Measurements from ENCODE around the gene DYNC1I1.

The DYNC1I1 gene

DNA sequence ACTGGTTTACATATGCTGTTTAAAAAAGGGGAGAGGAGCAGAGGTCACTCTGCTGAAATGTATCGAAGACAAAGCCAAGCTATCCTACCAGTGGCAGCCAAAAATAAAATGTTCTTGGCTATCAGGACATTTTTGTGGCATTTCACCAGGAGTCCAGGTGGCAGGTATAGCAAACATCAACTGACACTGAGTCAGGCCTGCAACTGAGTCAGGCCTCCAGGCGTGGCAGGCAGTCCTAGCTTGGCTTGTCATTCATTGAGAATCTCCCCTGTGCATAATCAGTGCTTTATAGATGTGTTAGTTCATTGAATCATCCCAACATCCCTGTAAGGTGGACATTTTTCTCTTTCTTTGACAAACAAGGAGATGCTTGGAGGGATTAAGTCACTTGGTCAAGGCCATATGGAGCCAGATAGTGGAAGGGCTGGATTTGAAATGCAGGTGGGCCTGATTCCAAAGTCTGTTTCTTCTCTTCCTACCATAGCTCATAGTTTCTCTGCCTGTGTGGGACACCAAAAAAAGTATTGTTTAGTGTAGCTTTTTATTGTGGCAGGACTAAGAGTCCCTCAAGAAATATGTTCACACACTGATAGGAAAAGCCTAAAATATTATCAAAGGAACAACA is 4.3 kb downstream of the DYNC1I1 start:
- TF ChIP-seq, protein P1, sequence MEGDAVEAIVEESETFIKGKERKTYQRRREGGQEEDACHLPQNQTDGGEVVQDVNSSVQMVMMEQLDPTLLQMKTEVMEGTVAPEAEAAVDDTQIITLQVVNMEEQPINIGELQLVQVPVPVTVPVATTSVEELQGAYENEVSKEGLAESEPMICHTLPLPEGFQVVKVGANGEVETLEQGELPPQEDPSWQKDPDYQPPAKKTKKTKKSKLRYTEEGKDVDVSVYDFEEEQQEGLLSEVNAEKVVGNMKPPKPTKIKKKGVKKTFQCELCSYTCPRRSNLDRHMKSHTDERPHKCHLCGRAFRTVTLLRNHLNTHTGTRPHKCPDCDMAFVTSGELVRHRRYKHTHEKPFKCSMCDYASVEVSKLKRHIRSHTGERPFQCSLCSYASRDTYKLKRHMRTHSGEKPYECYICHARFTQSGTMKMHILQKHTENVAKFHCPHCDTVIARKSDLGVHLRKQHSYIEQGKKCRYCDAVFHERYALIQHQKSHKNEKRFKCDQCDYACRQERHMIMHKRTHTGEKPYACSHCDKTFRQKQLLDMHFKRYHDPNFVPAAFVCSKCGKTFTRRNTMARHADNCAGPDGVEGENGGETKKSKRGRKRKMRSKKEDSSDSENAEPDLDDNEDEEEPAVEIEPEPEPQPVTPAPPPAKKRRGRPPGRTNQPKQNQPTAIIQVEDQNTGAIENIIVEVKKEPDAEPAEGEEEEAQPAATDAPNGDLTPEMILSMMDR (conservative IDR thresholded peaks at IDR 0.05): no peak
- H3K27ac ChIP-seq: no peak overlapping the region

DNA sequence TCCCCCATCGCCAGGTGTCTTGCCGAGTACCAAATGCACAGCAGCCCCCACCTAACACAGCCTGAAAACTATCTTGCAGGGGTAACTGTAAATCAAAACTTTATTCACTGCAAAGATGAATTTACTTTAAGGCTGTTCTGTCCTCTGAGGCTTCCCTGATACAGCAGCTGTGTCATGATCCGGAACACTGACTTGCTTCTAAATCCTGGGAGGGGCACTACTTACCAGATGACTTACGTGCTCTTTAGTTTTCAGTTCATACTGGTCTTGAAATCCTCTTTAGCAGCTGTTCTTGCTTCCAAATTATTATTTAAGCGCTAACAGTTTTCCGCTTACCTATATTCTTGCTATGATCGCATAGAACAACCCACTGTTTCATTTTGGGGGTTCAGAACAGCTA is 4.9 kb downstream of the DYNC1I1 start:
- TF ChIP-seq, protein P1 (conservative IDR thresholded peaks at IDR 0.05): no peak
- no peak overlapping the region for H3K27ac ChIP-seq

DNA sequence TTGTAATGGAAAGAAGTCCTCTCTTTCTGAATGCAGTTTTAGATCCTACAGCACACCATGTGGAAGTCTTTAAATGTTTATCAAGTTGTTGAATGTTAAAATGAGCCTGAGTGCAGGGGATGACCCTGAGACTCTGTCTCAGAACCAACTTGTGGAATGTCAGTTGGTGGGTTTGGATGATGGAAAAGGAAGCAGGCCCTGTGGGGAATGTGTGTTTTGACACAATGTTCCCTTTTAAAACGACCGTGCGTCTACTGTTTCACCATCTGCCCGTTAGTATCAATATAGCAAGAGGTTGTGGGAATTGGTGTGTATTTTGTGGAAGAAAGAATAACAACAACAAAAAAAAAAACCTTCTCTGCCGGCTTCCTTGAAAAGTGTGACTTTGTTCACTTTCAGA is 8.3 kb downstream of the DYNC1I1 start:
- no peak overlapping the region for H3K27ac ChIP-seq
- TF ChIP-seq, protein P1 (conservative IDR thresholded peaks at IDR 0.05): no peak

DNA sequence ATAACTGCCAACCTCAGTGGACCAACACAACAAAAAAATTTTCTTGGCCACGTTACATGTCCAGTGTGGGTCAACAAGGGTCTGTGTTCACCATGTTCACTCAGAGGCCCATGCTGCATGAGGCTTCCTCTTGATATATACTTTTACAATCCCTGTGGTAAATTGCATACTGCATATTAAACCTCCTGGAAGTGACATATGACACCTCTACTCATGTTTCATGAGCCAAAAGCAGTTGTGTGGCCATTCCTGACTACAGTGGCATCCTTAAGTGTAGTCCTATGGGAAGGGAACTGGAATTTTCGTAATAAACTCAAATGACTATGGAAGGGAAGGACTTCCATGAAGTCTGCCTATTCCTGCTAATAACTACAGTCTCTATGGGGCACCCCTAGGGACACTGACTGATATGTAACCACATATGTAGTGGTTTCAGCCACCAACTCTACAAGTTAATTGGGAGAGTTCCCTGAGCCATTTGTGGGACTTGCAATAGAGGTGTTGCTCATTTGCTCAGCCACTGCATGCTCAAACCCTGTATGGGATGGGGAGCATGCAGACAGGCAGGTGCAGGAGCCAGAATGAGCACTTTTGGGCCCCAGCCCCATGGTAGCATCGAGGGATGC is 9.7 kb downstream of the DYNC1I1 start:
- TF ChIP-seq, protein P1 (conservative IDR thresholded peaks at IDR 0.05): no peak
- H3K27ac ChIP-seq: no peak overlapping the region

DNA sequence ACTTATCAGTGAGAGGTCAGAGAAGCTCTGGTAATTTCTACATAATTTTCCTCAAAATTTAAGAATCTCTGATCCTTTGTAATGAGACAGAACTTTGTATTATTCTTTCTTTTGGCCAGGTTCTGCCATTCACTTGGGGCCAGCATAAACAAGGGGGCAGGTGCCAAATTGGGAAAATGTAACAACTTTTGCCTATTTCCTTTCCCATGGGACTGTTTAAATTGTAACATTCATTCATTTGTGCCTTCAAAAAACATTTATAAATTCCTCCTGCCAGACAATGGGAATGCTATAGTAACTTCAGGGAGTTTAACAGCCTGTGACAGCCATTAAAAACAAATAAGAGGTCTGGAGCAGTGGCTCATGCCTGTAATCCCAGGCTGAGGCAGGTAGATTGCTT is 12.4 kb downstream of the DYNC1I1 start:
- no peak overlapping the region for H3K27ac ChIP-seq
- TF ChIP-seq, protein P1 (conservative IDR thresholded peaks at IDR 0.05): no peak

DNA sequence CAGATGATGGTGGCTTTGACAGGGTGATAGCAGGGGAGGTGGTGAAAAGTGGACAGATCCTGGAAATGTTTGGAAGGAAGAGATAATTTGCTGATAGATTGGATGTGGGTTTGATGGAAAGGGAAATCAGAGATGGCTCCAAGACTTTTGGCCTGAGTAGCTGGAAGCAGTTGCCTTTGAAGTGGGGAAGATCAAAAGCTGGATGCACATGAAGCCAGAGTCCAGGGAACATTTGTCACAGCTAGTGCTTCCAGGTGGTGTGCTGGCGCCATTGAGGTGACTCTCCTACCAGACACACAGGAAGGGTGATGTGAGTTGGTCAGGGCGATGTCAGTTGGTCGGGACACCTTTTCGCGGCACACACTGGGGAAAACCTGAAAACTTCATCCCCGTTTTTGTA is 15.9 kb downstream of the DYNC1I1 start:
- TF ChIP-seq, protein P1 (conservative IDR thresholded peaks at IDR 0.05): no peak
- H3K27ac ChIP-seq: no peak overlapping the region

DNA sequence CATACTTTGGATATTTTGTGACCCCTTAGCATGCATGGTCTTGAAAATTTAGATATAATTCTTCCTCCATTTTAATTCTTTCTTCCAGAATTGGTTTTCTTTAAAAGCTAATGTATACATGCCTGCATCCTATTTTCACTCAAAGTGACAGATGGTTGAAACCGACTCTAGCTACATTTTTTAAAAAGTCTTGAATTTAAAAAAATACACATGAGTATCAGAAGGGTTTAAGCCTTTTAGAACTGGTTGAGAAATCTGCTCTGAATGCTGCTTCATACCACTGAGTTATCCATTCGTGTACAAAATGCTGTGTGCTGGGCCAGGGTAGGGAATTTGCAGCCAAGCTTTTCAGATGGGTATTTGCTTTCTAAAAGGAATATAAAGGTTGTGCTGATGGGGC is 16.5 kb downstream of the DYNC1I1 start:
- no peak overlapping the region for H3K27ac ChIP-seq
- TF ChIP-seq, protein P1 (conservative IDR thresholded peaks at IDR 0.05): no peak
